Myometrial cell (primary cell): ENCODE results near the gene OMA1. TPM values are rescaled to one million over a fixed set of nuclear protein-coding genes. Genes with fewer than 3 reads are reported as not detected.

Experiments
- total RNA-seq: library from RNA; depleted of rRNA; stranded (reverse); fragments of >200 nt; gene quantifications from 2 replicates; pipeline ENCODE4 v1.2.3, GENCODE V29; 2015

OMA1 gene
- 20.9 and 29.1 TPM in 2 replicates for total RNA-seq

DNA sequence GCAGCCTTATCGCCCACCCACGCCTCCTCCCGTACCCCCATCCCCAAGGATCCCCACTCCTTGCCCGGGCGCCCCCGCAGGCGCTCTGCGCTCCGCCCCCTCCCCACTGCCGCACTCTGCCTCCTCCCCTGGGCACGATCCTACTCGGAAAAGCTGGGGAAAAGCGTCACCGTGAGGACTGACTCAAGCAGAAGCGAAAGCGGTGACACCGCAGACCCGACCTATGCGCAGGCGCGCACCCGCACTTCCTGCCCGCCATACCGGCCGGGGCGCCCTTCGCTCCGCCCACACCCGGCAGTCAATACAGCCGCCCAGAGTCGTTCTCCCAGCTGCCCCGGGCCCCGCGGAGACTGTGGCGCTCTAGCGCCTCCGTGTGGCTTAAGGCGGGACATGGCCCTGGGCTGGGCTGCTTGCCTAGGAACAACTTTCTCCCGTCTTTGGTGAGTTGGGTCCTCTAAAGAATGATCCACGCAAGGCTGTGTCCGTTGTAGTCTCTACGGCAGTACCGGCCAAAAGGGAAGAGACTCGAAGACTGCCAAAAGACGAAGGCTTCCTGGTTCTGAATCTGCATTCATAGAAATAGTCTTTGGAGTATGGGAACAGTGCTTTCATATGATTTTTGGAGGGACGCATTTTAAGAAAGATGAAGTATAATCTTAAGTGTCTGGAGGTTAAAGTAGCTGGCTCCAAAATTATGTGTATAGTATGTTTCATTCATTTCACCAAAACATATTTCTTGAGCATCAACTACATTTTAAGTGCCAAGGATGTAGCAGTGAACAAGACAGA lies at the start of gene OMA1:
Gene OMA1, minus strand, starts transcription at position 207 of the 789 bp plus-strand sequence. CDS start 7,432 bp downstream, outside the sequence.

DNA sequence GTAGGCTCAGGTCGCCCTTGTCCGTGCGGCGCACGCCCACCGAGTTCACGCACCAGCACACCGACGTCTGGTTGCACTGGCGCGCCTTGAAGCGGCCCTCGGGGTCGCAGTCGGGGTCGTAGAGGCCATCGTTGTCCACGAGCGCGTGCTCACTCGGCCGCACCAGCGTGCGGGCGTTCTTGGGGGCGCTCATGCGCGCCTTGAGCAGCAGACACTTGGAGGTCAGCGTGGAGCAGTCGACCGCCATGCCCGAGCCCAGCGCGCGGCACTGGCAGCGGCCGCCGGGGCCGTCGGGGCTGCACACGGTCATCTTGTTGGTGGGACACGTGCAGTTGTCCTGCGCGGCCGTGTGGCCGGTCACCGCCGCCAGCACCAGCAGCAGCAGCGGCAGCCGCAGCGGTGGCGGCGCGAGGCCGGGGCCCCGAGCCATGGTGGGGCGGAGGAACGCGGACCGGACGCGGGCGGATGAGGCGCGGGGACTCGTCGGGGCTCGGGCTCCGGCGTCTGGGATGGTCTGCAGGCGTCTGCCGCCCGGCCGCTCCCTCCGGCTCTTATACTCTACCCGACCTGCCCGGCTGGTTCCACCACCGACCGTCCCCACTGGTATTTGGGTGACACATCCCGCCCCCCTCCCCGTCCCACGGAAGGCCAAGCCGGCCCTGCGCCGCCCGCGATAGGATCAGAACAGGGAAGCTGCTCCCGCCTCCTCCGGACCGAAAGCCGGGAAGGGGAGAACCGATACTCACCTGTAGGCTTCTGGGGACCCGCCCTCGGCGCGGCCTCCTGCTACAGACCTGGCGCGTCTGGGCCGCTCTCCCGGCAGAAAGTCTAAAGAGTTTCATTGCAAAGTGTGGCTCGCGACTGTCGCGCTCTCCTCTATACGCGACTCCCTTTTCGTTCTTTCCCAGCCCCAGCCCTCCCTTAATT lies 30.5 kb upstream of the OMA1 start, which contains the start of gene TACSTD2:
Gene TACSTD2, minus strand, starts transcription at position 526 of the 927 bp plus-strand sequence. Its CDS starts 96 bp downstream, at position 430.

Other genes starting within 250 kb of the OMA1 start
- gene TACSTD2, start 30.5 kb upstream of the OMA1 start, total RNA-seq, result under 0.01 TPM in 1 of 2 replicates, not detected in the other
- 3.2 and 3.7 TPM in 2 replicates for gene MYSM1, start 153.3 kb upstream of the OMA1 start, total RNA-seq
- gene JUN, start 237.3 kb upstream of the OMA1 start, total RNA-seq, result 36.0 and 39.3 TPM in 2 replicates